Muscle of back (tissue), 11 donors: ENCODE results near the gene ZNF106. TPM values are rescaled to one million over a fixed set of nuclear protein-coding genes. Genes with fewer than 3 reads are reported as not detected.

ENCODE experiments used
- DNase-seq, 3 donors: peaks; one replicate each; pipeline versions ENCODE4 v3.0.0 to v3.0.0-alpha.2; 2013
- polyA plus RNA-seq, 10 donors: library from polyadenylated mRNA; unstranded; fragments of 120-200 nt; gene quantifications; one replicate each; pipeline ENCODE4 v1.2.1, GENCODE V29; 2013; ENCODE audit not compliant: insufficient read length in 10 of 10

Gene ZNF106
- polyA plus RNA-seq, 10 donors, result 178 to 329 (median 227) TPM

GRCh38 chr15:42411884-42412283, 79.1 kb downstream of the ZNF106 start:
- DNase-seq, result no peak

DNA sequence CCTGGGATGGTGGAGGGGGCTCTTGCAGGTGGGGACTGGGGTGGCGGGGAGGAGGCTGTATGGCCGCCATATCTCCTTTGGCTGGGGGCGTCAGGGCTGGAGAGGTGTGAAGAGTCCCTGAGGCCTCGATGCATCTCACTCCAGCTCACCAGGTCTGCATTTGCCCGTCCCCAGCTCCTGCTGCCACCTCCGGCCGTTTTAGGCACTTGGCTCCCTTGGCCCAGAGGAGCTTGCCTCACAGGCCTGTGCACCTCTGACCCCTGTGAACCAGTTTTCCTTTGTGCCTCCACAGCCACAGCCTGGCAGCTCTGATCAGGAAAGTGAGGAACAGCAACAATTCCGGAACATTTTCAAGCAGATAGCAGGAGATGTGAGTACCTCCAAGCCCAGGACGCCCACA, 81.9 kb downstream of the ZNF106 start:
- no peak for DNase-seq

- no peak for DNase-seq
These were observed 82.8 kb downstream of the ZNF106 start for GRCh38 chr15:42408178-42408577.

DNA sequence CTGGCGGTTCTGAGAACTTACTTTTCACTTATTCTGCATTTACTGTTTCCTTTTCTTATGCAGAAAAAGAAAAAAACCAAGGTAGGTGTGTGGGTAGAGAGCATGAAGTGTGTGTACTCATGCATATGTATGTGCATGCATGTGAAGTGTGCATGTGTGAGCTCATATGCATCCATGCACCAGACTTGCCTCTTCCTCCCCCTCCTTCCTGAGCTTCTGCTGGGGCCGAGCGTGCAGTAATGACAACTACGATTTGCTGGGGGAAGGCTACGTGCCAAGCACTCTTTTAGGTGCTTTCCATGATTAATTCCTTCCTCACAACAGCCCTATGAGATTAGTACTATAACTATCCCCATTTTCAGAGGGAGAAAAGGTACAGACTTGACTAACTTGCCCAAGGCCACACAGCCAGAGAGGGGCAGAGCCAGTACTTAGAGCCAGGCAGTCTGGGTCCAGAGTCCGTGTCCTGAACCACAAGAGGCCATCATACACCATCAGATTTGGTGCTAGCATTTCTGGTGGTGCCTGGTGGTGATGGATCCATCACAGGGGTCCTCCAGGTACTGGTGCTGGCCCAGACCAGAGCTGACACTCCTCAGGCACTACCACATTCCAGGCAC, 85.0 kb downstream of the ZNF106 start:
- no peak for DNase-seq

- peak in 1 of 3 donors; percentile 16 for DNase-seq
These were observed 86.3 kb downstream of the ZNF106 start for GRCh38 chr15:42404461-42405235.

DNA sequence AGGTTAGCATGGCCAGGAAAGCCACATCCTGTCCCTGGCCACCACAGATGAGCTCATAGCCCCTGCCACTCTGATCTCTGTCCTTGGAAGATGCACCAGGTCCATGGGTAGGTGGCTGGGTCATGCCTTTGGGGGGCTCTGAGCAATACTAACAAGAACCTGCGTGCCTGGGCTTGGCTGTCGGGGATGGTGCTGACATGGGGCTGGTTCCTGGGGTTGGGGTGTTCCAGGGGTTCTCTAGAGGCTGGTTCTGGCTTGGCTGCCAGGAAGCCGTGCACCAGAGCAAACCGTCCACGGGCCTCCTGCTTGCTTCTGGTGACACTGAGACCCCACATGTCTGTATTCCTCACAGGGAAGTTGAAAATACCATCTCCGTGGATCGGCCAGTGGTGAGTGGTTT, 87.6 kb downstream of the ZNF106 start:
- no peak for DNase-seq

GRCh38 chr15:42402455-42403205, 88.3 kb downstream of the ZNF106 start:
- DNase-seq, result no peak

DNA sequence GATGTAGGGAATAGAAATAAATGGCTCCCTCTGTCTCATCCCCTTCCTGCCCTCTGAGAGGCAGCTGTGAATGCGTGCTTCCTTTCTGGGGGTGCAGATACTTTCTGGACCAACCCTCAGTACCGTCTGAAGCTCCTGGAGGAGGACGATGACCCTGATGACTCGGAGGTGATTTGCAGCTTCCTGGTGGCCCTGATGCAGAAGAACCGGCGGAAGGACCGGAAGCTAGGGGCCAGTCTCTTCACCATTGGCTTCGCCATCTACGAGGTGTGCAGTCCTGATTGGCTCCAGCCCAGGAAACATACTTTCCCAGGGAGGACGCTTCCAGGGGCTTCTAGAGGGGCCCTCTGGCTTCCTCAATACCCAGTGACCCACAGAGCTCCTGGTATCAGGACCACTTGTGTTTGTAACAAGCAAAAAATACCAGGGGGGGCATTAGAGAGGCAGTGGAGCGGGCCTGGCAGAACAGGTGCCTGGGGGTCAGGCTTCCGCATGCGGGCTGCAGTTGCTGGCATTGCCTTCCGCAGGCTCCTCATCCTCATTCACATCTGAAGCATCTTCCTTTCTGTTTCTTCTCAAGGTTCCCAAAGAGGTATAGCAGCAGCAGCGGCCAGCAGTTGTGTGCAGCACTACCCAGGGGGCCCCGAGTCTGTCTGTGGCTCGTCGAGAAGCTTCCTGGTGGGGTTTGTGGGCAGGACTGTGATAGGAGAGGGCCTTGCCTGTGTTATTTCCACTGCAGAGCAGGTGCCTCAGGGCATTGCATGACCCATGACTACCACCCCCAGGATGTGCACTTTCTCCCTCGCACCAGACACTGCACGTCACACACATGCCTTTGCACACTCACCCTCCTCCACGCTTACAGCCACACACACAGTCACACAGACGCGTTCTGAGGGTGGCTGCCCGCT, 89.1 kb downstream of the ZNF106 start:
- DNase-seq, result no peak

DNA sequence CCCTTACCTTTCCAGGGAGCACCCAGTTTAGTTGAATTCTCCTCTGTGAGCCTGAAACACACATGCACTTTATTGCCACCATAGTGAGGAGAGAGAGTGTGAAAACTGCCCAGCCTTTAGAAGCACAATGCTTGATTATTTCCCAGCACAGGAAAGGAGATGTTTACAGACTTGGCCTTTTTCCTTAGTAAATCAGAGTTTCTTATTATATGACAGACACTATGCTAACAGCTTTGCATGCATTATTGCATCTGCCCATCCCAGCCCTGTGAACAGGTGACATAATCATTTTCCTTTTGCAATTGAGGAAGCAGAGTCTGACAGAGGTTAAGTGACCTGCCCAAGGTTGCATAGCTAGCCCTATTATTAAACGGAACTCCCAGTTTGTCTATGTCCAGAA, 95.1 kb downstream of the ZNF106 start:
- no peak for DNase-seq

DNA sequence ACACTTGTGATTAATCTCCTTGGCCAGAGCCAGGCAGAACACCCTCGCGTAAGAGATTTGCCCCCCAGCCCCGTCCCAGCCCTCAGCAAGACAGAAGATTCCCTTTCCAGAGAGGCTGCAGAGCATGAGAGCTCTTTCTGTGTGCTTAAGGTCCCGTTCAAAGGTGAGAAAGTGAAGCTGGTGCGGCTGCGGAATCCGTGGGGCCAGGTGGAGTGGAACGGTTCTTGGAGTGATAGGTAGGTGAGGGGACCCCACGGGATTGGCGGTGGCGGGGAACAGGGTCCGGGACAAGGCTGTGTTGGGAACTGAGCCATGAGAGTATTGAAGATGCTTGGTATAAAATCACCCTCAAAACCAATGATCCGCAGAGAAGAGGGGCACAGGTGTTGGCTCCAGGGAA, 96.8 kb downstream of the ZNF106 start:
- no peak for DNase-seq

GRCh38 chr15:42392309-42393024, 98.5 kb downstream of the ZNF106 start:
- DNase-seq, result no peak

GRCh38 chr15:42387603-42388002, 103.3 kb downstream of the ZNF106 start:
- DNase-seq, result no peak

DNA sequence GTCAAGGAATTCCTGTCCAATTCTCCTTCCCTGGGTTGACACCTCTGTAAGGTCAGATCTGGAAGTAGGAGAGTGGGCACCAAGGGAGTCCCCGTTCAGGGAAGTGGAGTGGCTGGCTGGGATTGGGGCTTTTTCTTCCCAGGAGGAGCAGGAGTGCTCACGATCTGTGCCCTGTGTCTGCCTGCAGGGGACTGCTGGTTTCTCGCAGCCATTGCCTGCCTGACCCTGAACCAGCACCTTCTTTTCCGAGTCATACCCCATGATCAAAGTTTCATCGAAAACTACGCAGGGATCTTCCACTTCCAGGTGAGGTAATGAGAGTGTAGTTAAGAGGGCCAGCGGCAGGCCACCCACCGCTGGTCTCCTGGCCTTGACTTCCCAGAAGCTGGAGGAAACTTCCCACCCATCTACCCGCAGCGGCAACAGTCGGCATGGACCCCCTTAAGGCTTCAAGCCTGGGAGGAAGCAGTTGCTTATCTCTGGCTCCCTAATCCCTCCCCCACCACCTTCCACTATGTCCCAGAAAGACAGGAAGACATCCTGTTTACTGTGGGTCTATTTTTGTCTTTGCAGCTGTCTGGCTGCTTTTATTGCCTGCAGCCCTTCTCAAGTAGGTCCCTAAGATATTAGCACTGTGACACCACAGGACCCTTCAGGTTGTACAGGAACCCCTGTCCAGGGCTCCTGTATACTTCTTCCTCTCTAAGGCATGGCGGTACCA, 104.8 kb downstream of the ZNF106 start:
- DNase-seq, result peak; percentile 22 to 41 (median 26)

GRCh38 chr15:42385206-42385979, 105.5 kb downstream of the ZNF106 start:
- peak in 2 of 3 donors; percentile 21 to 22 for DNase-seq

DNA sequence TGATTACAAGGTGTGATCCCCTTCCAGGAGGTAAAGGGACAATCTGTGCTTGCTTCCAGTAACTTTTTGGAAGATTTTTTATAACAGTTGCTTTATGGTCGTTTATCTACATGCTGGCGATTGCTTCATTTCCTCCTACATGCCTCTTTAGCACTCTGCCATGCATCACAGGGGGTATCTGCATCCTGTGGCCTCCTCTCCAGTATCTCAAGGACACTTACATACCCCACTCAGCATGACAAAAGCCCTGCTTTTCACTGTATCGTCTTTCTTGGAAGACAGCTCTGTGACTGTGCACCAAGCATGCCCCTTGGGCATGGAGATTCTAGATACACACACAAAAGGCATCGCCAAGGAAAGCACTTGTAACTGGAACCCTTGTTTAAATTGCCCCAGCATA, 106.3 kb downstream of the ZNF106 start:
- no peak for DNase-seq

GRCh38 chr15:42378011-42378410, 112.9 kb downstream of the ZNF106 start:
- DNase-seq, result no peak

DNA sequence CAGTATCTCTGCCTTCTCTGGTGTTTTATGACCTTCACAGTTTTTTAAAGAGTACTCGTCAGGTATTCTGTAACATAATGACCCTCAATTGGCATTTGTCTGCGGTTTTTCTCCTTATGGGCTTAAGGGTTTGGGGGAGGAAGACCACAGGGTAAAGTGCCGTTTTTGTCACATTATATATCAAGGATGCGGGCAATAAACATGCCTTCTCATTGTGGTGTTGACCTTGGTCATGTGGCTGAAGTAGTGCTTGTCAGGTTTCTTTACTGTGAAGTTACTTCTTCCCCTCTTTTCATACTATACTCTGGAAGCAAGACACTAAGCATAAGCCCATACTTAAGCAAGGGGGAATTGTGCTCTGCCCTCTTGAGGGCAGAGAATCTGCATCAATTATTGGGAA, 115.0 kb downstream of the ZNF106 start:
- DNase-seq, result no peak

- DNase-seq, result no peak
These were observed 115.7 kb downstream of the ZNF106 start for GRCh38 chr15:42375252-42375651.

DNA sequence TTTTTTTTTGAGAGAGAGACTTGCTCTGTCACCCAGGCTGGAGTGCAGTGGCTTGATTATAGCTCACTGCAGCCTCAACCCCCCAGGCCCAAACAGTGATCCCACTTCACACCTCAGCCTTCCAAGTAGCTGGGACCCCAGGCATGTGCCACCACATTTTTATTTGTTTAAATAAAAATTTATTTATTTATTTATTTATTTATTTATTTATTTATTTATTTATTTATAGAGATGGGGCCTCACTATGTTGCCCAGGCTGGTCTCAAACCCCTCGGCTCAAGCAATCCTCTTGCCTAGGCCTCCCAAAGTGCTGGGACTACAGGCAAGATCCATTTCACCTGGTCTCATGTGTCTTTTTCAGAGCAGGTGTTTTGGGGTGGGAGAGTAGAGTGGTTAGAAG, 116.1 kb downstream of the ZNF106 start:
- DNase-seq, result no peak

- DNase-seq, result no peak
These were observed 117.0 kb downstream of the ZNF106 start for GRCh38 chr15:42373936-42374335.
